ENCODE results near the gene ZNF333. TPM values are rescaled to one million over a fixed set of nuclear protein-coding genes. Genes with fewer than 3 reads are reported as not detected.

Gene ZNF333
- polyA plus RNA-seq, 2 of the 4 experiments (the other 2 are of a cell fraction) = 3.5 to 5.7 TPM

DNA sequence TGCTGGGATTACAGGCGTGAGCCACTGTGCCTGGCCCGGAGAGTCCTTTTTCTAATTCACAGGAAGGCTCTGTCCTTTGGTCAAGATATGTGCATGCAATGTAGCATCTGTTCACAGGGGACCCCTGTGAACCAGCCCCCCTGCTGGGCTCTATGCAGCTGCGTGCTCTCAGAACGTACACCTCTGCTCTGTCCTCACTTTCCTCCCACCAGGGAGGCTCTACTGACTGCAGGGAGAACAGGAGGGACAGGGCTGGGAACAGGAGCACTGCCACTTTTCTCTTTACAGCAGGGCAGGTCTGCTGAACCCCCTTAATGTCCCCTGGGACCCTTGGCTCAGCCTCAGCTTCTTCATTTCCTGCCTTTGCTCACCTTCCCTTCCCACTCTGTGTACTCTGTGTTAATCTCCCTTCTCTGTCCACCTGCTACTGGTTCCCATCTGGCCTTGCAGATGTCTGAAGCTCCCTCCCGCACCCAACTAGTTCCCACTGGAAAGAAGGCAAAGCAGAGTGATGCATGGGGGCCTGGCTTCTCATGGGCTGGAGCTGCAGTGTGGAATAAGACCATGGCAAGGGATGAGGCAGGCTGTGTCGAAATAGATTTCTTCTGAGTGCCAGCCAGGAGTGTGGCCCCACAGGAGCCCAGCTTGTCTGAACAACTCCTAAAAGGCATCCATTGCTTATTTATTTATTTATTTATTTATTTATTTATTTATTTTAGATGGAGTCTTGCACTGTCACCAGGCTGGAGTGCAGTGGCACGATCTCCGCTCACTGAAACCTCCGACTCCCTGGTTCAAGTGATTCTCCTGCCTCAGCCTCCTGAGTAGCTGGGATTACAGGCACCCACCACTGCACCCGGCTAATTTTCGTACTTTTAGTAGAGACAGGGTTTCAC, 81.3 kb downstream of the ZNF333 start:
- Histone ChIP-seq H3K4me2 (no peak overlapping the region), H3K4me3 (no peak overlapping the region), H3K9me3 (no peaks in the 10 kb centered on the region), H3K27ac (no peak overlapping the region), H3K4me1 (no peaks in the 10 kb centered on the region)
- no peak for ATAC-seq
- ChIA-PET POLR2A (no interaction called here), CTCF (interaction anchor here (1.8 kb wide), 1 partner anchor 15 kb away, joined by 5 read pairs; no protein-coding TSS in a partner anchor)
- no peak for DNase-seq (ENCODE audit: low read depth in 1 of 2, low spot score in 1 of 2)
- 89% methylated on average over 11 of the region's 11 CpGs for WGBS (ENCODE audit: missing lambda C conversion rate)
- no peak for FAIRE-seq
- TF ChIP-seq CBX8 (IDR thresholded peaks at IDR 0.05) (no peak), ZC3H11A (IDR thresholded peaks at IDR 0.05) (0 out of 2 replicates have a peak, but pooled peaks have one; percentile 19)

DNA sequence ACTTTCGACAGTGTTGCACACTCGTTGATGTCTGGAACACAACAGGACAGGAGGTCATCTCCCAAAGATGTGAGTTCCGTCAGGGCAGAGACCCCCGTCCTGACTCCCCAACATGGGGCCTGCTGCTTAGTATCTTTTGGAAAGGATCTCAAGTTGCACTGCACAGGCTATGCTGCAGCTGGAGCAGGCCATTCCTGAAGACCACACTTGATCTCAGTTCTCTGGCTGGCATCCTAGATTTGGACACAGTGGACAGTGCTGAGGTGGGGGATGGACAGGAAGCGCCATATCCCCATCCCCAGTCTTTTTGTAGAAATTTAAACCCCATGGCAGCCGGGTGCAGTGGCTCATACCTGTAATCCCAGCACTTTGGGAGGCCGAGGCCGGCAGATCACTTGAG, 82.6 kb downstream of the ZNF333 start:
- Histone ChIP-seq H3K4me3 (no peak overlapping the region), H3K4me1 (no peaks in the 10 kb centered on the region), H3K9me3 (no peaks in the 10 kb centered on the region), H3K27ac (no peak overlapping the region), H3K4me2 (no peak overlapping the region)
- DNase-seq (ENCODE audit: low read depth in 1 of 2, low spot score in 1 of 2) = no peak
- 81% methylated on average over 5 of the region's 8 CpGs for WGBS (ENCODE audit: missing lambda C conversion rate)
- ChIA-PET POLR2A (no interaction called here), CTCF (interaction anchor here (1.8 kb wide), 1 partner anchor 14 kb away, joined by 5 read pairs; no protein-coding TSS in a partner anchor)
- FAIRE-seq = no peak
- TF ChIP-seq CBX8 (IDR thresholded peaks at IDR 0.05) (no peak), RAD21 (conservative IDR thresholded peaks at IDR 0.05 in 1 of 2, IDR thresholded peaks at IDR 0.05 in 1 of 2) (no peak), RNF2 (IDR thresholded peaks at IDR 0.05; ENCODE audit: borderline replicate concordance, low read depth) (no peak), PHF8 (IDR thresholded peaks at IDR 0.05; ENCODE audit: borderline replicate concordance, low read depth) (no peak), MAZ (IDR thresholded peaks at IDR 0.05; ENCODE audit: borderline replicate concordance, low read depth, low read length) (no peak), CHD2 (IDR thresholded peaks at IDR 0.05; ENCODE audit: low read length, partially characterized antibody) (no peak), EHMT2 (IDR thresholded peaks at IDR 0.05; ENCODE audit: low read depth) (no peak), CTCF (IDR thresholded peaks at IDR 0.05) (no peak), NFE2L2 (conservative IDR thresholded peaks at IDR 0.05; ENCODE audit: low read length) (no peak), MAX (IDR thresholded peaks at IDR 0.05) (no peak), MAFK (IDR thresholded peaks at IDR 0.05; ENCODE audit: partially characterized antibody) (no peak)
- TF ChIP-seq, protein P1, sequence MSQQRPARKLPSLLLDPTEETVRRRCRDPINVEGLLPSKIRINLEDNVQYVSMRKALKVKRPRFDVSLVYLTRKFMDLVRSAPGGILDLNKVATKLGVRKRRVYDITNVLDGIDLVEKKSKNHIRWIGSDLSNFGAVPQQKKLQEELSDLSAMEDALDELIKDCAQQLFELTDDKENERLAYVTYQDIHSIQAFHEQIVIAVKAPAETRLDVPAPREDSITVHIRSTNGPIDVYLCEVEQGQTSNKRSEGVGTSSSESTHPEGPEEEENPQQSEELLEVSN (IDR thresholded peaks at IDR 0.05; ENCODE audit: borderline replicate concordance, low read depth) = no peak
- TF ChIP-seq, protein P2, sequence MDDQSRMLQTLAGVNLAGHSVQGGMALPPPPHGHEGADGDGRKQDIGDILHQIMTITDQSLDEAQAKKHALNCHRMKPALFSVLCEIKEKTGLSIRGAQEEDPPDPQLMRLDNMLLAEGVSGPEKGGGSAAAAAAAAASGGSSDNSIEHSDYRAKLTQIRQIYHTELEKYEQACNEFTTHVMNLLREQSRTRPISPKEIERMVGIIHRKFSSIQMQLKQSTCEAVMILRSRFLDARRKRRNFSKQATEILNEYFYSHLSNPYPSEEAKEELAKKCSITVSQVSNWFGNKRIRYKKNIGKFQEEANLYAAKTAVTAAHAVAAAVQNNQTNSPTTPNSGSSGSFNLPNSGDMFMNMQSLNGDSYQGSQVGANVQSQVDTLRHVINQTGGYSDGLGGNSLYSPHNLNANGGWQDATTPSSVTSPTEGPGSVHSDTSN (IDR thresholded peaks at IDR 0.05) = no peak
- TF ChIP-seq, protein P3, sequence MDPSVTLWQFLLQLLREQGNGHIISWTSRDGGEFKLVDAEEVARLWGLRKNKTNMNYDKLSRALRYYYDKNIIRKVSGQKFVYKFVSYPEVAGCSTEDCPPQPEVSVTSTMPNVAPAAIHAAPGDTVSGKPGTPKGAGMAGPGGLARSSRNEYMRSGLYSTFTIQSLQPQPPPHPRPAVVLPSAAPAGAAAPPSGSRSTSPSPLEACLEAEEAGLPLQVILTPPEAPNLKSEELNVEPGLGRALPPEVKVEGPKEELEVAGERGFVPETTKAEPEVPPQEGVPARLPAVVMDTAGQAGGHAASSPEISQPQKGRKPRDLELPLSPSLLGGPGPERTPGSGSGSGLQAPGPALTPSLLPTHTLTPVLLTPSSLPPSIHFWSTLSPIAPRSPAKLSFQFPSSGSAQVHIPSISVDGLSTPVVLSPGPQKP (IDR thresholded peaks at IDR 0.05; ENCODE audit: low read depth, low read length) = no peak
- ATAC-seq = no peak

DNA sequence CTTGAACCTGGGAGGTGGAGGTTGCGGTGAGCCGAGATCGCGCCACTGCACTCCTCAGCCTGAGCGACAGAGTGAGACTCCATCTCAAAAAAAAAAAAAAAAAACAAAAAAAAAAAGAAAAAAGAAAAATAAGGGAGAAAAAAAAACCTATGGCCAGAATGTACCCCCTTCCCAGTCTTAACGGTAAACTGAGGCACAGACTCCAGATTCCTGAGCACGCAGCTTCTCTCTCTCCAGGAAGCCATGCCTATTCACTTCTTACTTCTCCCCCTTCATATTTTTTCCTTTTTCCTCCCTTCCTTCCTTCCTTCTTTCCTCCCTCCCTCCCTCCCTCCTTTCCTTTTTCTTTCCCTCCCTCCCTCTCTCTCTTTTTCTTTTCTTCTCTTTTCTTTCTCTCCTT, 83.1 kb downstream of the ZNF333 start:
- FAIRE-seq = no peak
- POLR2A ChIA-PET = no interaction called here
- TF ChIP-seq CBX2 (IDR thresholded peaks at IDR 0.05; ENCODE audit: borderline replicate concordance, low read depth) = no peak
- TF ChIP-seq HMGXB4 (CRISPR knock-in tag; IDR thresholded peaks at IDR 0.05; ENCODE audit: borderline replicate concordance) = no peak
- no peak for TF ChIP-seq POLR2AphosphoS2 (conservative IDR thresholded peaks at IDR 0.05; ENCODE audit: low read length)
- TF ChIP-seq RFX5 (IDR thresholded peaks at IDR 0.05) = no peak
- no peak for TF ChIP-seq RCOR1 (IDR thresholded peaks at IDR 0.05; ENCODE audit: low read depth, low read length)
- TF ChIP-seq CBX8 (IDR thresholded peaks at IDR 0.05) = no peak
- TF ChIP-seq, protein P1 (IDR thresholded peaks at IDR 0.05; ENCODE audit: borderline replicate concordance, low read depth) = no peak
- no peak for TF ChIP-seq CHD2 (IDR thresholded peaks at IDR 0.05; ENCODE audit: low read length, partially characterized antibody)
- no peak for TF ChIP-seq JUNB (IDR thresholded peaks at IDR 0.05)
- no peak for TF ChIP-seq EP300 (IDR thresholded peaks at IDR 0.05)
- no peak for TF ChIP-seq SMC3 (IDR thresholded peaks at IDR 0.05)
- no peak for TF ChIP-seq CHD4 (IDR thresholded peaks at IDR 0.05; ENCODE audit: borderline replicate concordance)

More for the DNA sequence above, 83.1 kb downstream of the ZNF333 start:
- 76% methylated on average over 7 of the region's 7 CpGs for WGBS (ENCODE audit: missing lambda C conversion rate)
- H3K27ac ChIP-seq = no peak overlapping the region
- no peaks in the 10 kb centered on the region for H3K4me1 ChIP-seq
- H3K4me2 ChIP-seq = no peak overlapping the region
- ATAC-seq = no peak
- no peak overlapping the region for H3K4me3 ChIP-seq
- CTCF ChIA-PET = no interaction called here
- H3K9me3 ChIP-seq = no peaks in the 10 kb centered on the region
- DNase-seq (ENCODE audit: low read depth in 1 of 2, low spot score in 1 of 2) = no peak

All from A549 (cell line).